HG03135 (cell line): ENCODE results near the gene APOE.
"Not testable (repeated sequence)": the region's sequence is repeated elsewhere in the genome, so short reads cannot be mapped to it uniquely, and the experiment has no call there.

Source experiments
- ATAC-seq: cut with Tn5 transposase; IDR thresholded peaks from one replicate; pipeline ENCODE4 v1.9.1; 2021; ENCODE audit warnings: mild to moderate bottlenecking, moderate library complexity; ENCODE audit not compliant: unreplicated experiment

Gene APOE

DNA sequence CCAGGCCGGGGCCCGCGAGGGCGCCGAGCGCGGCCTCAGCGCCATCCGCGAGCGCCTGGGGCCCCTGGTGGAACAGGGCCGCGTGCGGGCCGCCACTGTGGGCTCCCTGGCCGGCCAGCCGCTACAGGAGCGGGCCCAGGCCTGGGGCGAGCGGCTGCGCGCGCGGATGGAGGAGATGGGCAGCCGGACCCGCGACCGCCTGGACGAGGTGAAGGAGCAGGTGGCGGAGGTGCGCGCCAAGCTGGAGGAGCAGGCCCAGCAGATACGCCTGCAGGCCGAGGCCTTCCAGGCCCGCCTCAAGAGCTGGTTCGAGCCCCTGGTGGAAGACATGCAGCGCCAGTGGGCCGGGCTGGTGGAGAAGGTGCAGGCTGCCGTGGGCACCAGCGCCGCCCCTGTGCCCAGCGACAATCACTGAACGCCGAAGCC, 3.3 kb downstream of the APOE start:
- no peak for ATAC-seq

DNA sequence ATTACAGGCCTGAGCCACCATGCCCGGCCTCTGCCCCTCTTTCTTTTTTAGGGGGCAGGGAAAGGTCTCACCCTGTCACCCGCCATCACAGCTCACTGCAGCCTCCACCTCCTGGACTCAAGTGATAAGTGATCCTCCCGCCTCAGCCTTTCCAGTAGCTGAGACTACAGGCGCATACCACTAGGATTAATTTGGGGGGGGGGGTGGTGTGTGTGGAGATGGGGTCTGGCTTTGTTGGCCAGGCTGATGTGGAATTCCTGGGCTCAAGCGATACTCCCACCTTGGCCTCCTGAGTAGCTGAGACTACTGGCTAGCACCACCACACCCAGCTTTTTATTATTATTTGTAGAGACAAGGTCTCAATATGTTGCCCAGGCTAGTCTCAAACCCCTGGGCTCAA, 4.2 kb downstream of the APOE start:
- ATAC-seq, result no peak

DNA sequence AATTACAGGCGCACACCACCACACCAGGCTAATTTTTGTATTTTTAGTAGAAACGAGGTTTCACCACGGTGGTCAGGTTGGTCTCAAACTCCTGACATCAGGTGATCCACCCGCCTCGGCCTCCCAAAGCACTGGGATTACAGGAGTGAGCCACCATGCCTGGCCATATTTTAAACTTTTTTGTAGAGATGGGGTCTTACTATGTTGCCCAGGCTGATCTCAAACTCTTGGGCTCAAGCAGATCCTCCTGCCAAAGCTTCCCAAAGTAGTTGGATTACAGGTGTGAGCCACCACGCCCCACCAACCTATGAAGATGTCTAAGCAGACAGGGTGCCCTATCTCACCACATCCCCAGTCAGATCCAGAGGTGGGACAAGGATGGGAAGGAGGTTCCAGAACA, 6.3 kb downstream of the APOE start:
- ATAC-seq, result not testable (repeated sequence)

DNA sequence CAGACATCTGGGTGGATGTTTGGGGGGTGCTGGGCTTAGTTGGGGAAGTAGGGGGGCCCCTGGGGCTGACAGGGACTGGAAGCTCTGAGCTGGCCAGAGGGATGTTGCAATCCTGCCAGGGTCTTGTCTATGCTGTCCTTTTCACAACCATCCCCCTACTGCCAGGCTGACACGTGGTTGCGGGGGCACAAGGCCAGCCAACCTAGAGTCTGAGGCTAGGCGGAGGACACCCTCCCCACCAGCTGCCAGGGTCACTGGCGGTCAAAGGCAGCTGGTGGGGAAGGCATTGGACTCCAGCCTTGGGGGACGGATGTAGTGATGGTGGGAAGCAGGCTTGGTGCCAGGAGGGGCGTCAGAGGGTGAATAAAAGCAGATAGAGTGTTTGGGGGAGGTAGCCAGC, 7.3 kb downstream of the APOE start:
- ATAC-seq, result no peak

DNA sequence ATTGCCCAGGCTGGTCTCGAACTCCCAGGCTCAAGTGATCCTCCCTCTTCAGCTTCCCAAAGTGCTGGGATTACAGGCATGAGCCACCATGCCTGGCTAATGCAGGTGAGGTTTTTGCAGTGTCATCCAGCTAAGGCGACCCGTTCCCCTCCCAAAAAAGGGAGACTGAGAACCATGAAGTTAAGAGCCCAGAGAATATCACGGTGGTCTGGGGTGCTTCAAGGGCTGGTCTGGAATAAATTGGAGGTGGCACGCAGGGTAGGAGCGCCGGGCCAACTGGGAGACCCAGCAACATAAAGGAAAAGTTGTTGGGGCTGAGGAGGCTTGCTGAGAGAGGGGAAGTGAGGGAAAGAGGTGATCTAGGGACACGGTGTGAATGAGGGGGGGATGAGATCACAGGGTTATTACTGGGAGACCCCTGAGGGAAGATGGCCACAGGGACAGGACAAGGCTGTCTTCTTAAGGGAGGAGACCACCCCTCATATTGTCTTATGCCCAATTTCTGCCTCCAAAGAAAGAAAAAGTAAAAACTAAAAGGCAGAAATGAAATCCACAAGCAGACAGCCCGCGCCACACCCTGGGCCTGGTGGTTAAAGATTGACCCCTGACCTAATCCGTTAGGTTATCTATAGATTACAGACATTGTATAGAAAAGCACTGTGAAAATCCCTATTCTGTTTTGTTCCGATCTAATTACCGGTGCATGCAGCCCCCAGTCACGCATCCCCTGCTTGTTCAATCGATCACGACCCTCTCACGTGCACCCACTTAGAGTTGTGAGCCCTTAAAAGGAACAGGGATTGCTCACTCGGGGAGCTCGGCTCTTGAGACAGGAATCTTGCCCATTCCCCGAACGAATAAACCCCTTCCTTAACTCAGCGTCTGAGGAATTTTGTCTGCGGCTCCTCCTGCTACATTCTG, 8.2 kb downstream of the APOE start:
- not testable (repeated sequence) for ATAC-seq

DNA sequence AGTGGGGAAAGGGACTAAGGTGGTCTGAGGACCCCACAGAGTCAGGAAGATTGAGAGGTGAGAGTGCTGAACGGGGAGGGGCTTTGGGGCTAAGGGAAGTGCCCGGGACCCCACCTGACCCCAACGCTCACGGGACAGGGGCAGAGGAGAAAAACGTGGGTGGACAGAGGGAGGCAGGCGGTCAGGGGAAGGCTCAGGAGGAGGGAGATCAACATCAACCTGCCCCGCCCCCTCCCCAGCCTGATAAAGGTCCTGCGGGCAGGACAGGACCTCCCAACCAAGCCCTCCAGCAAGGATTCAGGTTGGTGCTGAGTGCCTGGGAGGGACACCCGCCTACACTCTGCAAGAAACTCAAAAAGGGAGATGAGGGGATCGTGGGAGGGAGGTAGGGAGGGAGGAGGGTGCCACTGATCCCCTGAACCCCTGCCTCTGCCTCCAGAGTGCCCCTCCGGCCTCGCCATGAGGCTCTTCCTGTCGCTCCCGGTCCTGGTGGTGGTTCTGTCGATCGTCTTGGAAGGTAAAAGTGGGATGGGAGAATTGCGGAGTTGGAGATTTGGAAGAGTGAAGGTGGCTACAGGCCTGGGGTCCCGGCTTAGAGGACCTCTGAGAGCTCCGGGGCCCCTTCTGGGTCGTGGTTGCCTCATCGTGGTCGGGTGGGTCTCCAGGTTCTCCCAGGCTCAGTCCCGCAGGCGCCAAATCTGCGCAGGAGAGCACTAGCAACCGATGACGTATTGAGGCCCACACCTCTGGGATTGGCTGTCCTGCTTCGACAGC, 9.0 kb downstream of the APOE start, which contains the start of gene APOC1:
APOC1 (plus strand) TSS at position 176 of the 774 bp plus-strand sequence; CDS start at position 460, 284 bp downstream.
- peak; percentile 94 for ATAC-seq

DNA sequence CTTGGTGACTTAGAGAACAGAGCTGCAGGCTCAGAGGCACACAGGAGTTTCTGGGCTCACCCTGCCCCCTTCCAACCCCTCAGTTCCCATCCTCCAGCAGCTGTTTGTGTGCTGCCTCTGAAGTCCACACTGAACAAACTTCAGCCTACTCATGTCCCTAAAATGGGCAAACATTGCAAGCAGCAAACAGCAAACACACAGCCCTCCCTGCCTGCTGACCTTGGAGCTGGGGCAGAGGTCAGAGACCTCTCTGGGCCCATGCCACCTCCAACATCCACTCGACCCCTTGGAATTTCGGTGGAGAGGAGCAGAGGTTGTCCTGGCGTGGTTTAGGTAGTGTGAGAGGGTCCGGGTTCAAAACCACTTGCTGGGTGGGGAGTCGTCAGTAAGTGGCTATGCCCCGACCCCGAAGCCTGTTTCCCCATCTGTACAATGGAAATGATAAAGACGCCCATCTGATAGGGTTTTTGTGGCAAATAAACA, 18.7 kb downstream of the APOE start:
- no peak for ATAC-seq

DNA sequence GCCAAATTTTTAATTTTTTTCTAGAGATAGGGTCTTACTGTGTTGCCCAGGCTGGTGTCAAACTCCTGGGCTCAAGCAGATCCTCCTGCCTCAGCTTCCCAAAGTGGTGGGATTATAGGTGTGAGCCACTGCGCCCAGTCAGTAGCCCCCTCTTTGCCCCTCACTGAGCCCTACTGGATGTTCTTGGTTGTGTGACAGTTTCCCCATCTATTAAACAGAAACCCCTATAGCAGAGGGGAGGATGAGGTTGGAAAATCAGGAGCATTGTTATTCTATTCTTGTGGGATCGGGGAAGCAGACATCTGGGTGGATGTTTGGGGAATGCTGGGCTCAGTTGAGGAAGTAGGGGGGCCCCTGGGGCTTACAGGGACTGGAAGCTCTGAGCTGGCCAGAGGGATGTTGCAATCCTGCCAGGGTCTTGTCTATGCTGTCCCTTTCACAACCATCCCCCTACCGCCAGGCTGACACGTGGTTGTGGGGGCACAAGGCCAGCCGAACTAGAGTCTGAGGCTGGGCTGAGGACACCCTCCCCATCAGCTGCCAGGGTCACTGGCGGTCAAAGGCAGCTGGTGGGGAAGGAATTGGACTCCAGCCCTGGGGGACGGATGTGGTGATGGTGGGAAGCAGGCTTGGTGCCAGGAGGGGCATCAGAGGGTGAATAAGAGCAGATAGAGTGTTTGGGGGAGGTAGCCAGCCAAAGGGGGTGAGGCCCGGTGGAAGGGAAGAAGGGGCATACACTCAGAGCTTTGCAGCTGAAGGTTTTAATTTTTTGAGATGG, 19.7 kb downstream of the APOE start:
- no peak for ATAC-seq

DNA sequence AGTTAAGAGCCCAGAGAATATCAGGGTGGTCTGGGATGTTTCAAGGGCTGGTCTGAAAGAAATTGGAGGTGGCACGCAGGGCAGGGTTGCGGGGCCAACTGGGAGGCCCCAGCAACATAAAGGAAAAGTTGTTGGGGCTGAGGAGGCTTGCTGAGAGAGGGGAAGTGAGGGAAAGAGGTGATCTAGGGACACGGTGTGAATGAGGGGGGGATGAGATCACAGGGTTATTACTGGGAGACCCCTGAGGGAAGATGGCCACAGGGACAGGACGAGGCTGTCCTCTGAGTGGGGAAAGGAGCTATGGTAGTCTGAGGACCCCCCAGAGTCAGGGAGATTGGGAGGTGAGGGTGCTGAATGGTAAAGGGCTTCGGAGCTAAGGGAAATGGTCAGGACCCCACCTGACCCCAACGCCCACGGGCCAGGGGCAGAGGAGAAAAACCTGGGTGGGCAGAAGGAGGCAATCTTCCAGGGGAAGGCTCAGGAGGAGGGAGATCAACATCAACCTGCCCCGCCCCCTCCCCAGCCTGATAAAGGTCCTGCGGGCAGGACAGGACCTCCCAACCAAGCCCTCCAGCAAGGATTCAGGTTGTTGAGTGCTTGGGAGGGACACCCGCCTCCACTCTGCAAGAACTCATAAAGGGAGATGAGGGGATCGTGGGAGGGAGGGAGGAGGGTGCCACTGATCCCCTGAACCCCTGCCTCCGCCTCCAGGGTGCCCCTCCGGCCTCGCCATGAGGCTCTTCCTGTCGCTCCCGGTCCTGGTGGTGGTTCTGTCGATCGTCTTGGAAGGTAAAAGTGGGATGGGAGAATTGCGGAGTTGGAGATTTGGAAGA, 20.9 kb downstream of the APOE start:
- not testable (repeated sequence) for ATAC-seq

DNA sequence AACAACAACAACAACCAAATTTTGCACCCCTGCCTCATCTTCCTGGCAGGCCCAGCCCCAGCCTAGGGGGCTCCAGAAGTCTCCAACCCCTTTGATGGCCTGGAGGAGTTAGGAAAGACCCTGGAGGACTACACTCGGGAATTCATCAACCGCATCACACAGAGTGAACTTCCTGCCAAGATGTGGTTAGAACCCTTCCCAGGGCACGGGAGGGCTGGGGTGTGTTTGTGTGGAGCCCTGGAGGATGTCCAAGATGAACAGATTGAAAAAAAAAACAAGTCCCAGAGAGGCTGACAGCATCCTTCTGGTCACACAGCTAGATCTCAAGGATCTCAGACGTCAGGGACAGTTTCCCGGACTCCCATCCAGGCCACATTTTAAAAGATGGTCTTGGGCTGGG, 22.1 kb downstream of the APOE start:
- ATAC-seq, result no peak

DNA sequence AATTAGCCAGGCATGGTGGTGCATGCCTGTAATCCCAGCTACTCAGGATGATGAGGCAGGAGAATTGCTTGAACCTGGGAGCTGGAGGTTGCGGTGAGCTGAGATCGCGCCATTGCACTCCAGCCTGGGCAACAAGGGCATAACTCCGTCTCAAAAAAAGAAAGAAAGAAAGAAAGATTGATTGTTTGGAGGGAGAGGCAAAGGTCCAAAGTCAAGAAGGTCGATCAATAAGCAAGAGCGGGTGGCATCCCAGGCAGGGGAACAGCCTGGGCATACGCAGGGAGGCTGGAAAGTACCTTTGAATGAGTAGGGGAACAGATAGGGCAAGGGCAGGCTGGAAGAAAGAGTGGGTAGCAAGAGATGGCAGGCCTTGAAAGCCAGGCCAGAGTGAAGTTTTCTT, 24.5 kb downstream of the APOE start:
- ATAC-seq, result no peak

DNA sequence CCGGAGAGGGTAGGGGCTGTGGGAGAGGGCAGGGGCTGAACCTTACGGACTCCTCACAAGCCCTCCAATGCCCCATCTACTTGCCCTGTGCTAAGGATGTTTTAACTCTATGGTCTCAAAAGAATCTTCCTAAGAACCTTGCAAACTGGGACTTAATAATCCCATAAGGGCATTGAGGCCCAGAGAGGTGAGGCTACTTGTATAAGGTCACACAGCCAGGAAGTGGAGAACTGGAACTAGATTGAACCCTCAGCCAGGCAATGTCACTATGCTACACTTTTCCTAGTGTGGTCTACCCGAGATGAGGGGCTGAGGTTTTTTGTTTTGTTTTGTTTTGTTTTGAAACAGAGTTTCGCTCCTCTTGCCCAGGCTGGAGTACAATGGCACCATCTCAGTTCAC, 25.9 kb downstream of the APOE start:
- no peak for ATAC-seq

DNA sequence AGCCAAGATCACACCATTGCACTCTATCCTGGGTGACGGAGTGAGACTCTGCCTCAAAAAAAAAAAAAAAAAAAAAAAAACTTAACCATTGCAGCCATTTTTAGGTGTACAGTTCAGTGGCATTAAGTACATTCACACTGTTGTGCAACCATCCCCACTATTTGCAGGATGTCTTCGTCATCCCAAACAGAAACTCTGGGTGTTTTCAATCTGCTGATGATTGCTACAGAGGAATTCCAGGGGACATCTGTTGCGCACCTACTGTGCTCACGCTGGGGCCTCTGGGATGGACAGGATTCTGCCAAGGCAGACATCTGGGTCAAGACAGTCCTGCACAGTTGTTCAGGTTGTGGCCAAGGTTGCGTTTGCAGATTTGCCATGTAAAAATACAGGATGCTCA, 34.1 kb downstream of the APOE start:
- no peak for ATAC-seq

DNA sequence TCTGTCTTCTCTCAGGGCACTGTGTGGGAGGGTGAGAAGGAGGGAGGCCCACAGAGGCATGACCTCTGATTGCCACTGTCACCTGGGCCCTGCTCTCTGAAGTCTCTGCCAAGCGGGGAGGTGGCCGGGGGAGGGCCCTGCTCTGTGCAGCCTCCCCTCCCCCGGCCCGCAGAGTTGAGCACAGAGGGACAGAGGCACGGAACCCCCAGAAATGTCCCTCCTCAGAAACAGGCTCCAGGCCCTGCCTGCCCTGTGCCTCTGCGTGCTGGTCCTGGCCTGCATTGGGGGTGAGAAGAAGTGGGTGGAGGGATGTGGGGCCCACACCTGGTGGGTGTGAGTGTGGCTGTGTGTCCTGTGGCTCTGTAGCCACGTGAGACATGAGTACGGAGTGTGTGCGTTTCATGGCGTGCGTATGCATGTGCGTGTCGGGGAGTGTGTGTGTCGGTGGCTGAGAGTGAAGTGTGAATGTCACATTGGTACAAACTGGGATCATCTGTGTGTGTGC, 36.5 kb downstream of the APOE start, which contains the start of gene APOC4:
APOC4 (plus strand) TSS at position 171 of the 505 bp plus-strand sequence; CDS start at position 212, 41 bp downstream.
- ATAC-seq, result no peak

DNA sequence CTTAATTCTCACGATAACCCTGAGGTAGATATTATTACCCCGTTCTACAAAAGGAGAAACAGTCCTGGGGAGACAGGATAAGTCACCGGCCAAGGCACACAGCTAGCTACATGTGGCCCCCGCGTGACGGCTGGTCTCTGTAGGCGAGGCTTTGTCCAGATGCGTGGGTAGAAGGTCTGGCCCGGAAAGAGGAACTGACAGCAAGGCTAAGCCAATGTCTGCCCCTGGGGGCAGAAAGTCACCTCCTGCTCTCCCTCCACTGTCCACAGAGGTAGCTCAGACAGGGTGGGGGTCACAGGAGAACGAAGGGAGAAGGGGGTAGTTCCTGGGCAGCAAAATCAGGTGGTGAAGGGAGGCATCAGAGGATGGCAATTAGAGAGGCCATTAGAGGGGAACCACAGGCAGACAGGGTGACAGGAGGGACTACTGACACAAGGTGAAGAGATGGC, 38.2 kb downstream of the APOE start:
- no peak for ATAC-seq

DNA sequence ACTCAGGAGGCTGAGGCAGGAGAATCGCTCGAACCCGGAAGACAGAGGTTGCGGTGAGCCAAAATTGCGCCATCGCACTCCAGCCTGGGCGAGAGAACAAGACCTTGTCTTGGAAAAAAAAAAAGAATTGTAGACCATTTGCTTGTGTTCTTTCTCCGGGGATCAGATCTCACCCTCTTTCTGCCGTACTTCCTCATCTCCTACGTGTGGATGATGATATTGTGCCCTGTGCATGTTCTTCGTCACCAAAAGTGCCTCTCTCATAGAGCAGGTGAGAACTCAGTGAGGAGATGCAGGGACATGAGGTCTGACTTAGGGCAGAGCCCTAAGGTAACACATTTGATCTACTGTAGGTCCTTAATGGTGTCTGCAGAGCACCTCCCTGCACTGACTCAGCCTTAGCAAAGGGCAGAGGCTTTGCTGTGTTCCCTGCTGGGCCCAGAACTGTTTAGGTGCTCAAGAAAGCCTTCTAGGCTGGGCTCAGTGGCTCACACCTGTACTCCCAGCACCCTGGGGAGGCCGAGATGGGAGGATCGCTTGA, 41.5 kb downstream of the APOE start:
- no peak for ATAC-seq

DNA sequence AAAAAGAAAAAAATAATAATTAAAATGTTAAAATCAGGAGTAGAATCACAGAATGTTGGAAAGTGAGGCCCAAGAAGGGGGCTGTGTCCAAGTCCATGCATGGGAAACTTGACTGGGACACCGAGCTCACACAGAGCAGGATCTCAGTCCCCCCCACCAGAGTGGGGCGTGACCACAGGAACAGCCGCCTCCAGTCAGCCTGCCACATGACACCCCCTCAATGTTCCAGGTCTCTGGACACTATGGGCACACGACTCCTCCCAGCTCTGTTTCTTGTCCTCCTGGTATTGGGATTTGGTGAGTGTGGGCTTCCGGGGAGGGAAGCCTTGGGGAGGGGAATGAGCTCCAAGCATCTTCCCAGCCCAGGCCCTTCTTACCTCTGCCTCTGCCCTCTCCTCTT, 42.6 kb downstream of the APOE start:
- ATAC-seq, result no peak

DNA sequence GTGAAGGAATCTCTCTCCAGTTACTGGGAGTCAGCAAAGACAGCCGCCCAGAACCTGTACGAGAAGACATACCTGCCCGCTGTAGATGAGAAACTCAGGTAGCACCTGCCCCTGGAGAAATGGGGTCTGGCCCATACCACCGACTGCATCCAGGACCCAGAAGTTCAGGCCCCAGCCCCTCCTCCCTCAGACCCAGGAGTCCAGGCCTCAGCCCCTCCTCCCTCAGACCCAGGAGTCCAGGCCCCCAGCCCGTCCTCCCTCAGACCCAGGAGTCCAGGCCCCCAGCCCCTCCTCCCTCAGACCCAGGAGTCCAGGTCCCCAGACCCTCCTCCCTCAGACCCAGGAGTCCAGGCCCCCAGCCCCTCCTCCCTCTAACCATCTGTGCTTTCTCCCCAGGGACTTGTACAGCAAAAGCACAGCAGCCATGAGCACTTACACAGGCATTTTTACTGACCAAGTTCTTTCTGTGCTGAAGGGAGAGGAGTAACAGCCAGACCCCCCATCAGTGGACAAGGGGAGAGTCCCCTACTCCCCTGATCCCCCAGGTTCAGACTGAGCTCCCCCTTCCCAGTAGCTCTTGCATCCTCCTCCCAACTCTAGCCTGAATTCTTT, 43.3 kb downstream of the APOE start:
- ATAC-seq, result no peak

DNA sequence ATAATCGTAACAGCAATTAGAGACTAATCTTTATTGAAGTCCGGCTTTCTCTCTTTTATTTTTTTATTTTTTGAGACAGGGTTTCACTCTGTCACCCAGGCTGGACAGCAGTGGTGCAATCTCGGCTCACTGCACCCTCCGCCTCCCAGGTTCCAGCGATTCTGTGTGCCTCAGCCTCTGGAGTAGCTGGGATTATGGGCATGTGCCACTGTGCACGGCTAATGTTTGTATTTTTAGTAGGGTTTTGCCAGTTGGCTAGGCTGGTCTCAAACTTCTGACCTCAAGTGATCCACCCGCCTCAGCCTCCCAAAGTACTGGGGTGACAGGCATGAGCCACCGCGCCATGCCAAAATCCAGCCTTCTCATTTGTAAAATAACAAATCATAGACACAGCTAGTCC, 44.0 kb downstream of the APOE start:
- ATAC-seq, result no peak
